NCI-H226 (cell line): ENCODE data around the gene TLE3.

Source experiments
- DNase-seq: peaks from one replicate; pipeline ENCODE4 v3.0.0-alpha.2; 2015

The TLE3 gene

GRCh38 chr15:69998541-69999391 is 99.0 kb downstream of the TLE3 start:
- no peak for DNase-seq

- peak; percentile 53 for DNase-seq
These were observed 99.9 kb downstream of the TLE3 start for GRCh38 chr15:69997813-69998212.
